ENCODE data around the gene ABHD2.

GRCh38 chr15:89088605-89089315 lies 504 bp downstream of the ABHD2 start:
- TF ChIP-seq SP1 (IDR thresholded peaks at IDR 0.05) = no peak
- TF ChIP-seq ZNF384 (IDR thresholded peaks at IDR 0.05) = no peak
- TF ChIP-seq PKNOX1 (IDR thresholded peaks at IDR 0.05) = no peak
- TF ChIP-seq BHLHE40 (IDR thresholded peaks at IDR 0.05; ENCODE audit: borderline replicate concordance) = no peak
- TF ChIP-seq FOXA1 (IDR thresholded peaks at IDR 0.05) = no peak
- TF ChIP-seq FOXK2 (IDR thresholded peaks at IDR 0.05) = no peak
- TF ChIP-seq SUZ12 (IDR thresholded peaks at IDR 0.05) = no peak
- no peak for TF ChIP-seq TARDBP (IDR thresholded peaks at IDR 0.05)
- no peak for TF ChIP-seq CTBP1 (IDR thresholded peaks at IDR 0.05; ENCODE audit: borderline replicate concordance)
- TF ChIP-seq FOXM1 (IDR thresholded peaks at IDR 0.05; ENCODE audit: borderline replicate concordance) = no peak
- TF ChIP-seq ARNT (IDR thresholded peaks at IDR 0.05) = no peak
- TF ChIP-seq HDGF (IDR thresholded peaks at IDR 0.05; ENCODE audit: borderline replicate concordance) = no peak
